Measurements from ENCODE around the gene NT5C.

- TF ChIP-seq, protein P1, sequence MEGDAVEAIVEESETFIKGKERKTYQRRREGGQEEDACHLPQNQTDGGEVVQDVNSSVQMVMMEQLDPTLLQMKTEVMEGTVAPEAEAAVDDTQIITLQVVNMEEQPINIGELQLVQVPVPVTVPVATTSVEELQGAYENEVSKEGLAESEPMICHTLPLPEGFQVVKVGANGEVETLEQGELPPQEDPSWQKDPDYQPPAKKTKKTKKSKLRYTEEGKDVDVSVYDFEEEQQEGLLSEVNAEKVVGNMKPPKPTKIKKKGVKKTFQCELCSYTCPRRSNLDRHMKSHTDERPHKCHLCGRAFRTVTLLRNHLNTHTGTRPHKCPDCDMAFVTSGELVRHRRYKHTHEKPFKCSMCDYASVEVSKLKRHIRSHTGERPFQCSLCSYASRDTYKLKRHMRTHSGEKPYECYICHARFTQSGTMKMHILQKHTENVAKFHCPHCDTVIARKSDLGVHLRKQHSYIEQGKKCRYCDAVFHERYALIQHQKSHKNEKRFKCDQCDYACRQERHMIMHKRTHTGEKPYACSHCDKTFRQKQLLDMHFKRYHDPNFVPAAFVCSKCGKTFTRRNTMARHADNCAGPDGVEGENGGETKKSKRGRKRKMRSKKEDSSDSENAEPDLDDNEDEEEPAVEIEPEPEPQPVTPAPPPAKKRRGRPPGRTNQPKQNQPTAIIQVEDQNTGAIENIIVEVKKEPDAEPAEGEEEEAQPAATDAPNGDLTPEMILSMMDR (IDR thresholded peaks at IDR 0.05): no peak
- no peak for TF ChIP-seq POLR2A (IDR thresholded peaks at IDR 0.05)
Observed at GRCh38 chr17:75124041-75124818, 7.3 kb downstream of the NT5C start.
